ENCODE results near the gene HPS1. TPM values are rescaled to one million over a fixed set of nuclear protein-coding genes. Genes with fewer than 3 reads are reported as not detected.
"Not testable (repeated sequence)": the region's sequence is repeated elsewhere in the genome, so short reads cannot be mapped to it uniquely, and the experiment has no call there.

The HPS1 gene
- total RNA-seq, 1 experiment from 2014 or later, result 47.4 TPM

DNA sequence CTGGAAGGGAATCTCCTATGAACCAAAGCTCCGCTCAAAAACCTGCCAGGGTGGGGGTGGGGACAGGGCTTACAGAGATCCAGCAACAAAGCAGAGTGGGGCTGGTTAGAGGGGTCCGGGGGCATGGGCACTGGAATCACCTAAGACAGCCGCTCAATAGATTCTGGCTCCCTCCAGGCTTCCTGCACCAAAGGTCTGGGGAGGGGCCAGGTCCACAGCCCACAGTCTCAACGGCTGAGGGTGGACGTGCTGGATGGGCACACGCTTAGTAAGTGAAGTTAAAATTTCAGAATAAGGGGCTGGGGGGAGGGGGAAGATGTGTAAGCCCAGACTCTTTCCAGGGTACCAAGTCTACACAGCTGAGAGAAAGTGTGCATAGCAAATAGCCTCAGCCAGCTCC is 62.9 kb downstream of the HPS1 start:
- H3K4me3 Mint-ChIP-seq, result no peak overlapping the region
- no peaks in the 10 kb centered on the region for H3K27me3 Mint-ChIP-seq (ENCODE audit: low read depth)
- Histone ChIP-seq H2AFZ (ENCODE audit: low read length) (no peak overlapping the region), H3K18ac (ENCODE audit: insufficient read length, low read depth, low read length) (no peak overlapping the region), H3K4me1 (ENCODE audit: insufficient read depth, low read length) (no peaks in the 10 kb centered on the region; the same call in 1 of the 2 replicates), H3K23ac (ENCODE audit: insufficient read length, low read depth, low read length) (no peak overlapping the region), H4K91ac (ENCODE audit: insufficient read length, low read depth, low read length) (no peak overlapping the region), H4K8ac (replicated peaks; ENCODE audit: insufficient read length, low read depth, low read length) (no peak overlapping the region), H3K56ac (ENCODE audit: insufficient read length, low read depth, low read length) (no peak overlapping the region), H3K9me3 (ENCODE audit: control insufficient read depth, low read depth, low read length) (no peaks in the 10 kb centered on the region), H3T11ph (ENCODE audit: low read length) (no peak overlapping the region), H3K4ac (ENCODE audit: low read depth, low read length) (no peak overlapping the region), H4K20me1 (ENCODE audit: control insufficient read depth, insufficient read depth, insufficient read length) (no peaks in the 10 kb centered on the region), H4K5ac (ENCODE audit: insufficient read length, low read depth, low read length) (no peak overlapping the region), H2BK120ac (ENCODE audit: low read depth, low read length, poor library complexity, severe bottlenecking) (no peak overlapping the region), H3K27ac (ENCODE audit: insufficient read length, low read depth, low read length) (no peak overlapping the region), H3K27me3 (ENCODE audit: insufficient read depth, low read length) (no peaks in the 10 kb centered on the region), H3K9ac (ENCODE audit: extremely low read depth, insufficient read length, low read length) (no peak overlapping the region), H3K79me1 (ENCODE audit: insufficient read depth, low read depth, low read length, poor library complexity, severe bottlenecking) (no peaks in the 10 kb centered on the region), H3K79me2 (ENCODE audit: insufficient read depth, low read length) (no peaks in the 10 kb centered on the region), H3K23me2 (ENCODE audit: insufficient read length, low read depth, low read length, poor library complexity, severe bottlenecking) (no peaks in the 10 kb centered on the region), H3K14ac (ENCODE audit: insufficient read depth, low read length) (no peak overlapping the region), H2BK15ac (ENCODE audit: low read depth, low read length) (no peak overlapping the region), H3K4me2 (ENCODE audit: insufficient read depth, insufficient read length, low read length) (no peak overlapping the region), H2BK12ac (ENCODE audit: insufficient read length, low read depth, low read length) (no peak overlapping the region), H2AK5ac (ENCODE audit: insufficient read length, low read length) (no peak overlapping the region), H2BK5ac (ENCODE audit: insufficient read length, low read length) (no peak overlapping the region), H2BK20ac (ENCODE audit: low read depth, low read length, poor library complexity, severe bottlenecking) (no peak overlapping the region)
- H3K9me3 Mint-ChIP-seq, result no peaks in the 10 kb centered on the region
- TF ChIP-seq, protein P1, sequence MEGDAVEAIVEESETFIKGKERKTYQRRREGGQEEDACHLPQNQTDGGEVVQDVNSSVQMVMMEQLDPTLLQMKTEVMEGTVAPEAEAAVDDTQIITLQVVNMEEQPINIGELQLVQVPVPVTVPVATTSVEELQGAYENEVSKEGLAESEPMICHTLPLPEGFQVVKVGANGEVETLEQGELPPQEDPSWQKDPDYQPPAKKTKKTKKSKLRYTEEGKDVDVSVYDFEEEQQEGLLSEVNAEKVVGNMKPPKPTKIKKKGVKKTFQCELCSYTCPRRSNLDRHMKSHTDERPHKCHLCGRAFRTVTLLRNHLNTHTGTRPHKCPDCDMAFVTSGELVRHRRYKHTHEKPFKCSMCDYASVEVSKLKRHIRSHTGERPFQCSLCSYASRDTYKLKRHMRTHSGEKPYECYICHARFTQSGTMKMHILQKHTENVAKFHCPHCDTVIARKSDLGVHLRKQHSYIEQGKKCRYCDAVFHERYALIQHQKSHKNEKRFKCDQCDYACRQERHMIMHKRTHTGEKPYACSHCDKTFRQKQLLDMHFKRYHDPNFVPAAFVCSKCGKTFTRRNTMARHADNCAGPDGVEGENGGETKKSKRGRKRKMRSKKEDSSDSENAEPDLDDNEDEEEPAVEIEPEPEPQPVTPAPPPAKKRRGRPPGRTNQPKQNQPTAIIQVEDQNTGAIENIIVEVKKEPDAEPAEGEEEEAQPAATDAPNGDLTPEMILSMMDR (conservative IDR thresholded peaks at IDR 0.05), result no peak
- peaks cover 0 to 2% (median 0%) of the 10 kb centered on the region in 3 experiments; a peak in 2 of 7 replicates for H3K36me3 Mint-ChIP-seq (ENCODE audit: insufficient read depth in 1 of 3, low read depth in 3 of 3)
- no CpG with 5 or more reads among the region's 6 CpGs for WGBS (ENCODE audit: extremely low coverage, insufficient read length, low lambda C conversion rate)
- H3K4me1 Mint-ChIP-seq, result peaks cover 8 to 13% of the 10 kb centered on the region in 2 experiments
- peak overlapping the region in 1 of 3 experiments; percentile 59; a peak in 1 of 7 replicates for H3K27ac Mint-ChIP-seq
- no peak for DNase-seq

DNA sequence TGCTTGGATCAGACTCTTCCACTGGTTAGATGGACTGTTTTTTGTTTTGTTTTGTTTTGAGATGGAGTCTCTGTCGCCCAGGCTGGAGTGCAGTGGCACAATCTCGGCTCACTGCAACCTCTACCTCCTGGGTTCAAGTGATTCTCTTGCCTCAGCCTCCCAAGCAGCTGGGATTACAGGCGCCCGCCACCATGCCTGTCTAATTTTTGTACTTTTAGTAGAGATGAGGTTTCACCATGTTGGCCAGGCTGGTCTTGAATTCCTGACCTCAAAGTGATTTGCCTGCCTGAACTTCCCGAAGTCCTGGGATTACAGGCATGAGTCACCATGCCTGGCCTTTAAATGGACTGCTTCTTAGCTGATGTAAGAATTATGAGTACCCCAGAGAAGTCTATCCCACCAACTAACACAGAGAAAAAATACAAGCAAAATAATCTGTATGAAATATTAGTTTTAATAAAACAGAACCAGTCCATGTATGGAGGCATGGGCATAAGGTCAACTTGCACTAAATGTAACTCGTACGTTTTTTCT is 63.5 kb downstream of the HPS1 start:
- not testable (repeated sequence) for H3K9ac ChIP-seq (ENCODE audit: extremely low read depth, insufficient read length, low read length); H2BK20ac ChIP-seq (ENCODE audit: low read depth, low read length, poor library complexity, severe bottlenecking)

More for the DNA sequence above, 63.5 kb downstream of the HPS1 start:
- H4K8ac ChIP-seq (replicated peaks; ENCODE audit: insufficient read length, low read depth, low read length); H3K14ac ChIP-seq (ENCODE audit: insufficient read depth, low read length); H3T11ph ChIP-seq (ENCODE audit: low read length); H3K79me2 ChIP-seq (ENCODE audit: insufficient read depth, low read length); H3K27me3 ChIP-seq (ENCODE audit: insufficient read depth, low read length); H2BK120ac ChIP-seq (ENCODE audit: low read depth, low read length, poor library complexity, severe bottlenecking); H3K9me3 Mint-ChIP-seq; H2BK5ac ChIP-seq (ENCODE audit: insufficient read length, low read length); H3K18ac ChIP-seq (ENCODE audit: insufficient read length, low read depth, low read length); H3K23ac ChIP-seq (ENCODE audit: insufficient read length, low read depth, low read length); H3K4me2 ChIP-seq (ENCODE audit: insufficient read depth, insufficient read length, low read length); H2BK15ac ChIP-seq (ENCODE audit: low read depth, low read length); H3K27ac ChIP-seq (ENCODE audit: insufficient read length, low read depth, low read length); H3K23me2 ChIP-seq (ENCODE audit: insufficient read length, low read depth, low read length, poor library complexity, severe bottlenecking); H2AFZ ChIP-seq (ENCODE audit: low read length); H3K4me3 Mint-ChIP-seq; H4K5ac ChIP-seq (ENCODE audit: insufficient read length, low read depth, low read length); DNase-seq; H3K79me1 ChIP-seq (ENCODE audit: insufficient read depth, low read depth, low read length, poor library complexity, severe bottlenecking); H3K4me1 ChIP-seq (ENCODE audit: insufficient read depth, low read length); H2AK5ac ChIP-seq (ENCODE audit: insufficient read length, low read length); H3K27me3 Mint-ChIP-seq (ENCODE audit: low read depth); H4K20me1 ChIP-seq (ENCODE audit: control insufficient read depth, insufficient read depth, insufficient read length); H3K9me3 ChIP-seq (ENCODE audit: control insufficient read depth, low read depth, low read length); H3K4ac ChIP-seq (ENCODE audit: low read depth, low read length); H4K91ac ChIP-seq (ENCODE audit: insufficient read length, low read depth, low read length); H3K27ac Mint-ChIP-seq; H3K56ac ChIP-seq (ENCODE audit: insufficient read length, low read depth, low read length); H3K36me3 Mint-ChIP-seq (ENCODE audit: insufficient read depth in 1 of 3, low read depth in 3 of 3); H2BK12ac ChIP-seq (ENCODE audit: insufficient read length, low read depth, low read length): not testable (repeated sequence)
- H3K4me1 Mint-ChIP-seq, result peaks cover 8 to 13% of the 10 kb centered on the region in 2 experiments
- no CpG with 5 or more reads among the region's 7 CpGs for WGBS (ENCODE audit: extremely low coverage, insufficient read length, low lambda C conversion rate)
